ENCODE measurements around the gene DCUN1D1. TPM values are rescaled to one million over a fixed set of nuclear protein-coding genes. Genes with fewer than 3 reads are reported as not detected.

DCUN1D1 gene
- total and polyA plus RNA-seq, 8 donors = 37.4 to 47.4 (median 41.0) TPM

DNA sequence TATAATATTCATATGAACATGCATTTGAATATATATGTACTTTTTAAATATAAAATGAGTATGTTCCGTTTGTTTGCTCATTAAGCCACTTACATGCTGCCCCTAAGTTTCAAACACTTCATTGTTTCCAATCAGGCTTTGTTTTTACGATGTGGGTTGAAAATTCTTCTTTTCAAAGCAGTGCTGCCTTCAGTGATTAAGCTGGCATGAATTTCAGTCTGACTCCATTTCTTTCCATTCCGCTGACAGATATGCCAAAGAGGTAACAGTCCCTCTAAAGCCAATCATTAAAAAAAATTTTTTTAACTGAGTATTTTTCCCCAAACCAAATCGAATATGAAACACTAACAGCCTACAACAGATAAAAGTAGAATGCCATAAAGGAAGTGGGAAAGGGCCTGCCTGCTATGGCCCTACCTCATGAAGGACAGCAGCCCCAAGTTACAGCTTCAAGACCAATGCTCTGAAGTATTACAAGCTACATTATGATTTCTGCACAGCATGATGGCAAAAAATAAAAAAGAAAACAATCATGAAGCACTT is 40.0 kb downstream of the DCUN1D1 start:
- intact Hi-C loops (cut with DNase I) = no loop called here
- TF ChIP-seq, protein P1, sequence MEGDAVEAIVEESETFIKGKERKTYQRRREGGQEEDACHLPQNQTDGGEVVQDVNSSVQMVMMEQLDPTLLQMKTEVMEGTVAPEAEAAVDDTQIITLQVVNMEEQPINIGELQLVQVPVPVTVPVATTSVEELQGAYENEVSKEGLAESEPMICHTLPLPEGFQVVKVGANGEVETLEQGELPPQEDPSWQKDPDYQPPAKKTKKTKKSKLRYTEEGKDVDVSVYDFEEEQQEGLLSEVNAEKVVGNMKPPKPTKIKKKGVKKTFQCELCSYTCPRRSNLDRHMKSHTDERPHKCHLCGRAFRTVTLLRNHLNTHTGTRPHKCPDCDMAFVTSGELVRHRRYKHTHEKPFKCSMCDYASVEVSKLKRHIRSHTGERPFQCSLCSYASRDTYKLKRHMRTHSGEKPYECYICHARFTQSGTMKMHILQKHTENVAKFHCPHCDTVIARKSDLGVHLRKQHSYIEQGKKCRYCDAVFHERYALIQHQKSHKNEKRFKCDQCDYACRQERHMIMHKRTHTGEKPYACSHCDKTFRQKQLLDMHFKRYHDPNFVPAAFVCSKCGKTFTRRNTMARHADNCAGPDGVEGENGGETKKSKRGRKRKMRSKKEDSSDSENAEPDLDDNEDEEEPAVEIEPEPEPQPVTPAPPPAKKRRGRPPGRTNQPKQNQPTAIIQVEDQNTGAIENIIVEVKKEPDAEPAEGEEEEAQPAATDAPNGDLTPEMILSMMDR (IDR thresholded peaks at IDR 0.05) = no peak
- peaks cover 0 to 11% of the 10 kb centered on the region in 2 donors for H3K36me3 ChIP-seq
- H3K27ac ChIP-seq = no peak overlapping the region
- ATAC-seq = no peak
- H3K9me3 ChIP-seq = no peaks in the 10 kb centered on the region
- no peaks in the 10 kb centered on the region for H3K27me3 ChIP-seq
- DNase-seq = no peak
- no peak overlapping the region for H3K4me3 ChIP-seq
- no peaks in the 10 kb centered on the region for H3K4me1 ChIP-seq

DNA sequence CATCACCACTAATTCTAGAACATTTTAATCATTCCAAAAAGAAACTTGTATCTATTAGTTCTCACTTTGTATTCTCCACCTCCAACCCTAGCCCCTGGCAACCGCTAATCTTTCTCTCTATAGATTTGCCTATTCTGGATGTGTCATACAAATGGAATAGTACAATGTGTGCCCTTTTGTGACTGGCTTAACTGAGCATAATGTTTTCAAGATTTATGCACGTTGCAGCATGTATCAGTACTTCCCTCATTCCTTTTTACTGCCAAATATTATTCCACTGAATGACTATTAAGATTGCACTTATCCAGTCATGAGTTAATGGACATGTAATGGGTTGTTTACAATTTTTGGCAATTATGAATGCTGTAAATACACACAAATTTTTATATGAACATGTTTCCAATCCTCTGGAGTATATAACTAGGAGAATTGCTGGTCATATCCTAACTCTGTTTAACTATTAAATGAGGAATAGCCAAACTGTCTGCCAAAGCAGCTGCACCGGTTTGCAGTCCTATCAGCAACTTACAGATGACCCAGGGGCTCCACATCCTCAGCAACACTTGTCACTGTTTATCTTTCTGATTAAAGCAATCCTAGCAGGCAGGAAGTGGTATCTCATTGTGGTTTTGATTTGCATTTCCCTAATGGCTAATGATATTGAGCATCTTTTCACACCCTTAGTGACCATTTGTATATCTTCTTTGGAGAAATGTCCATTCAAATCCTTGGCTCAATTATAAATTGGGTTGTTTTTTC is 42.9 kb downstream of the DCUN1D1 start:
- TF ChIP-seq, protein P1 (IDR thresholded peaks at IDR 0.05) = no peak
- DNase-seq (no peak), ATAC-seq (no peak)
- Histone ChIP-seq H3K4me1 (no peaks in the 10 kb centered on the region), H3K36me3 (no peaks in the 10 kb centered on the region), H3K4me3 (no peak overlapping the region), H3K27ac (no peak overlapping the region), H3K27me3 (no peaks in the 10 kb centered on the region), H3K9me3 (peaks cover 0 to 6% of the 10 kb centered on the region in 2 donors)
- intact Hi-C loops (cut with DNase I) = no loop called here

DNA sequence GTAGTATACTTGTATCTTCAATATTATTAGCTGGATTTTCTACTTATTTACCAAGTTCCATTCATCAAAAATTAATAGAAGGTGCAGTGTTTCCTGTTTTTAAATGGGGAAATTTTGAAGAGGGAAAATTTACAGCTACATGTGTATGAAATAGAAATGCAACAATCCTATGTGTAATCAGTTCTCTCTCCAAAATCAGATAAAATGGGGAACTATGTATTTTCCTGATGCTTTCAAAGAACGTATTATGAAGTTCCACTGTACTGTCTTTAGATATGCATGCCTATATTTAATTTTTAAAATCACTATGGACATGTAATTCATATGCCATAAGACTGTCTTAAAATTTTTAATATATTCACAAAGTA is 43.4 kb downstream of the DCUN1D1 start:
- no peaks in the 10 kb centered on the region for H3K36me3 ChIP-seq
- H3K27ac ChIP-seq = no peak overlapping the region
- DNase-seq (no peak), ATAC-seq (no peak)
- no peak overlapping the region for H3K4me3 ChIP-seq
- TF ChIP-seq, protein P1 (IDR thresholded peaks at IDR 0.05) = no peak
- no peaks in the 10 kb centered on the region for H3K4me1 ChIP-seq
- H3K9me3 ChIP-seq = peaks cover 0 to 11% of the 10 kb centered on the region in 2 donors
- no peaks in the 10 kb centered on the region for H3K27me3 ChIP-seq
- intact Hi-C loops (cut with DNase I) = no loop called here

DNA sequence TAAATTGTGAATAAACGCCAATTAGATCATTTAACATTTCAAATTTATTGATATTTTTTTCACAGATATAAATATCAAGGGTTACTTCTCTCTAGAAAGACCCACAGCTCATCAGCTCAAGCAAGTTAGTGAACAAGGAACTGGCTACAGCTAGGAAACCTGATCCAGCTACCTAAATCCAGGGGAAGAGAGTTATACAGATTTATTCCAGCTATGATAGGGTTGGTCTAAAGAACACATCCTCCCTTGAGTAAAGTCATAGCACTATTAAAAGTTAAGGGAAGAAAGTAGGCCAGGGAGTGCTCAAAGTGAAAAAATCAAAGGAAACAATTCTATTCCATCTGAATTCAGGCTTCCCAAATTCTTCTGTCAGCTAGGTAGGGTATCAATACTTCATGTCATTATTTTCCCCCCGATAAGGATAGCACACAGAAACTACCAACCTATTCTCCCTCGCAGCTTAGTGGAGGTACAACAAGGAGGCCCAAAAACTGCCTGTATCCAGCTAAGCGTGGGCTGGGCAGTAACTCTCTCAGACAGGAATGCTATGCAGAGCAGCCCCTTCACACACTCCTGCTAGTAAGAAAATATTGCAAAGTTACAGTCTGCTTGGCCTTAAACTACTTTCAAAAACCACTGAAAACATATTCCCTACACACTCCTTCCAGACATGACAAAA is 44.0 kb downstream of the DCUN1D1 start:
- TF ChIP-seq, protein P1 (IDR thresholded peaks at IDR 0.05) = no peak
- no peak for ATAC-seq
- DNase-seq = no peak
- no peak overlapping the region for H3K27ac ChIP-seq
- no peaks in the 10 kb centered on the region for H3K4me1 ChIP-seq
- no peak overlapping the region for H3K4me3 ChIP-seq
- intact Hi-C loops (cut with DNase I) = no loop called here
- H3K9me3 ChIP-seq = peaks cover 0 to 17% of the 10 kb centered on the region in 2 donors
- no peaks in the 10 kb centered on the region for H3K36me3 ChIP-seq
- H3K27me3 ChIP-seq = no peaks in the 10 kb centered on the region

DNA sequence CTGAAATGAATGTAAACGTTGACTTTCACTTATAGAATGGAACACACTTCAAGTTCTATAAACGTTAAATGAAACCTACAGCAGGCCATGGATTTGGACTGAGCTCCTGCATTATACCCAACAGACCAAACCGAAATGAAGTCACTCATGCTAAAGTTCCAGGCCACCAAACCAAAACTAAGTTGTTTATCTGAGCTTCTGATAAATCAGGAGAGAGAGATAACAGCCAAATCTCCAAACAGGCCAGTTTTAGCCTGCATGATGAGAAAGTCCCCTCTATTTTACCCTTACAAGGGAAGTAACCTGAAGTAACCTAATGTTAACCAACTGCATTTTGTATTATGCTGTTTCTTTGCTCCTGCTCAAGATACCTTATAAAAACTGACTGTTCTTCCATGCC is 44.5 kb downstream of the DCUN1D1 start:
- Histone ChIP-seq H3K27ac (no peak overlapping the region), H3K27me3 (no peaks in the 10 kb centered on the region), H3K4me3 (no peak overlapping the region), H3K36me3 (no peaks in the 10 kb centered on the region), H3K4me1 (no peaks in the 10 kb centered on the region), H3K9me3 (peaks cover 0 to 19% of the 10 kb centered on the region in 2 donors)
- DNase-seq (no peak), ATAC-seq (no peak)
- TF ChIP-seq, protein P1 (IDR thresholded peaks at IDR 0.05) = no peak
- intact Hi-C loops (cut with DNase I) = no loop called here

Measured in left lung (tissue), 10 donors.